HG03354 (cell line): ENCODE data around the gene ITPR1.
A peak's percentile ranks its signal among the peaks of the same experiment; 100 is the strongest.
"Not testable (repeated sequence)": the region's sequence is repeated elsewhere in the genome, so short reads cannot be mapped to it uniquely, and the experiment has no call there.

Experiments used
- ATAC-seq: cut with Tn5 transposase; IDR thresholded peaks from one replicate; pipeline ENCODE4 v1.9.1; 2021; ENCODE audit warnings: mild to moderate bottlenecking; ENCODE audit not compliant: unreplicated experiment, poor library complexity, severe bottlenecking

The ITPR1 gene

DNA sequence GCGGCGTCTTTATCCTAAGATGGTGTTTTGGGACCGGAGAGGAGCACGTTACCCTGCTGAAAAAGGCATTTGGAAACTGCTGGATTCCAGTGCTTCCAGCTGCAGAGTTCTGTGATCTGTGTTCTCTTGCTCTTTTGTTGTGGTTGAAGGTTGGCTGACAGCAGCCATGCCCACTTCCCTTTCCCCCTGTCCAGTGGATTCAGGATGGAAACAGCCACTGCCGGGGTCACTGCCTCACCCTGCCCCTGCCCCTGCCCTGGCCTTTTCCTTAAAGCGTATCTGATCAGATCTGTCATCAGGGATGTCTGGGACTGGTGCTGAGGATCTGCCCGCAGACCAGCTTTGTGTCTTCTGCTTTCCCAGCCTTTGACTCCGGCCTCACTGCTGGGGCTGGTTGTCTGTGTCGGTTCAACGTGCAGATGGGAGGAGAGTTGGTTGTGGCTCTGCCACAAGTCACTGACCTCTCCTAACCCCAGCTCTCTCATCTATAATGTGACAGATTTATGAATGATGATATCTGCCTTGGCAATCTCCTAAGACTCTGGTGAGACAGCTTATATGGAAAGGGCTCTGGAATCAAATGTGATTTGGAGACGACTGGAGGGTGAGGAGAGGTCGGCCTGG lies 266.7 kb downstream of the ITPR1 start:
- ATAC-seq: no peak

DNA sequence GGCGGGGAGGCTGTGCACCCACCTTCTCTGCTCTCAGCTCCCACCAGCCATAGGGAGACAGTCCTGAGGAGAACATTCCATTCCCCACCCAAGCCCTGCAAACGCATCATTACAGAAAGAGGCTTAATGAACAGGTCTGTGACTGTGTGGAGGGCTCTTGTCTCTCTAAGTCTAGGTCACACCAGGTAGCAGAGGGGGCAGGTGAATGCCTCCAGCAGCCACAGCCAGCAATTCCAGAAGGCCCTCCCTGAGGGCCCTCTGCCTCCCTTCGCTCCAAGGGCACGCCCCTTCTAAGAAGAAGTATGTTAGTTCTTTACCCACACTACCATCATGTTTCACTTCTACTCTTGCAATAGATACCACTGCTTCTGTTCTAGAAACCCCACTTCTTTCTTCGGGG lies 268.6 kb downstream of the ITPR1 start:
- no peak for ATAC-seq

DNA sequence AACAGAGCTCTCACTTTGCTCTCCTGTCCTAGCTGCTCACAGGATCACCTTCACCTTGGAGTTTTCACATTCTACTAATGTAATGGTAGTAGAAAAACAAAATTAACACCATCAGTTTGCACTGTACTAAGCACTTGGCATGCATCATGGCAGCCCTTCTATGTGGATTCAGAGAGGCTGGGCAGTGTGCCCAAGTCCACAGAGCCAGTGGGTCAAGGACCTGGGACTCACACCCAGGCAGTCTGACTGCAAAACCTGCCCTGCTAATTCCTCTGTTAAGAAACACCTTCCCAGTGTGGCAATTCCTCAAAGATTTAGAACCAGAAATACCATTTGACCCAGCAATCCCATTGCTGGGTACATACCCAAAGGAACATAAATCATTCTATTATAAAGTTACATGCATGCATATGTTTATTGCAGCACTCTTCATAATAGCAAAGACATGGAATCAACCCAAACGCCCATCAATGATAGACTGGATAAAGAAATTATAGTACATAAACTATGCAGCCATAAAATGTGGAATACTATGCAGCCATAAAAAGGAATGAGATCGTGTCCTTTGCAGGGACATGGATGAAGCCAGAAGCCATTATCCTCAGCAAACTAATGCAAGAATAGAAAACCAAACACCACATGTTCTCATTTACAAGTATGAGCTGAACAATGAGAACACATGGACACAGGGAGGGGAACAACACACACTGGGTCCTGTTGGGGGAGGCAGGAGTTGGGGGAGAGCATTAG lies 269.5 kb downstream of the ITPR1 start:
- not testable (repeated sequence) for ATAC-seq

DNA sequence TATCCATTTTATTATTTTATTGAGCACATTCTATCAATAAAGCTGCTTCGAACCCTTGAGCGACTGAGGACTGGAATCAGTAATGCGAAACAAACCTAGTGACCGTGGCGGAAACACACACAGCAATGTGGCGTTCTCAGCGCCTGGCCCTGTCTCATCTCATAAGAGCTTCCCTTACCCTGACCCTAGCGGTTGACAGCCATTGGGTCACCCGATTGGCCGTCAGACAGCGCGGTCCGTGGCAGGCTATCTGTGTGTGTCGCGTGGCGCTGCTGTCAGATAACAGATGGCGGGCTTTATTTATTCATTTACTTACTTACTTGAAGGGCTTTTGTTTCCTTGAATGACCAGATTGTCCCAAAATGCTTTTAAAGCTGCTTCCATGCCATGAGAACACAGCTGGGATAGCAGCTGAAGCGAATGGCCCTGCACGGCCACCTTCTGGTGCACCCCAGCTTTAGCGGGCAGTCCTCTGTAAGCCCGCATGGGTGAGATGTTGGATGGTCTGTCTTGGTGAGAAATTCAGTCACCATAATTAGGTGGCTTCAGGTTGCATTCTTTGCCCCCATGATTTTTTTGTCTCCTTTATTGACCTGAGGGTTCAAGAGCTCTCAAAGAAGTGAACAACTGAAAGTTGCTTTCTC lies 270.6 kb downstream of the ITPR1 start:
- ATAC-seq: no peak

DNA sequence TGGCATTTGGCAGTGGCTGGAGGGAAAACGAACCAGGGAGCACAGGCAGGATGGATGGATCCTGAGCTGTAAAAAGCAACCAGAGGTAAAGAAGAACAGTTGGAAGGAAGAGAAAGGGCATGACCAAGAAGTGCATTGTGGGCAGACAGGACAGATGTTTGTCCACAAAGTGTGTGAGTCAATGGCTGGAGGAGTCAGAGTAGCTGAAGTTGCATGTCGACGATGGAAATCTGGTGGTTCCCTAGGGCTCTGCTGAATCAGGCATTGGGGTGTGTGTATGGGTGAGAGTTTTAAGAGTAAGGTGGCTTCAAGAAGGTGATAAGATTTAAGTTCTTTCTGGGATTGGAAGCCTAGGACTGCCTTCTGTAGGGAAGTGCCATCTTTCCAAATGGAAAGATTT lies 272.1 kb downstream of the ITPR1 start:
- no peak for ATAC-seq

DNA sequence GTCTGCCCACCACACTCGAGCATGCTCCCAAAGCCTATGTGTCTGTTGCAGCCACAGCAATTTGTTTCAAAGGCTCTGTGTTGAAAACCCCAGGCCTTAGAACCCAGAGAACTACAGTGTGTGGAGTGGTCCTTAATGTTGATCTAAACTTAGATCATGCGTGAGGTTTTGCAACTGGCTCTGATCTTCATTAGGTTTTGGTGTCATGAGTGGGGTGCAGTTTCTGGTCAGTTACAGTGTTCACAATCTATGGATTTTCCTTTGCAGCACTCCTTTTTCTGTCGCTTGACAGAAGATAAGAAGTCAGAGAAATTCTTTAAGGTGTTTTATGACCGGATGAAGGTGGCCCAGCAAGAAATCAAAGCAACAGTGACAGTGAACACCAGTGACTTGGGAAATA lies 273.1 kb downstream of the ITPR1 start:
- ATAC-seq: no peak

DNA sequence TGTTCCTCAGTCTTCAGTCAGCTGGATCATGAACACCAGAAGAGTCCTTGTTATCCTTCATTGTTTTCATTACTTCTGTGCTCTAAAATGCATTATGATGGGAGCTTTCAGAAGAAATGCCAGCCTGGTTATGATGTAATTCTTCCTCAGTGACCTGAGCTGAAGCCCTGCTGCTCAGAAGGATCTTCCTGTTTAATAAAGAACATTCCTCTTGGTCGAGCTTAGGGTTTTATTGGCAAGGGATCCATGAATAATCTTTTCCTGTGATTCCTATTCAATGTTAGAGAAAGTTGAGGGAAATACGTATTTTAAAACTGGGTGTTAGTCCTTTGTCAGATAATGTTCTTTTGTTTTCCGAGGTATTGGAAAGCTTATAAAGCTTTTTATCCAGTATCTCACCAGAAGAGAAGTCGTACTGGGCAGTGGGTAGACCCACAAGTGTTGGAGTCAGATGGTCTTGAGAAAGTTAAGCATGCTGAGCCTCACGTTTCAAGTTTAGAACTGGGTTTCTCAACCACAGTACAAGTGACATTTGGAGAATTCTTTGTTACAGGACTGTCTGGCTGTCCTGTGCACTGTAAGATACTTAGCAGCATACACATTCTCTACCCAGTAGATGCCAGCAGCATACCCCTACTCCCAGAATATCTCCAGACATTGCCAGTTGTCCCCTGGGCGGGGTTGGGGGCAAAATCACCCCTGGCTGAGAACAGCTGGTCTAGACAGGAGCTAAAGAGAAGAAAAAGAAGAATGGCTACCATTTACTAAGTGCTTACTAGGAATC lies 273.8 kb downstream of the ITPR1 start:
- ATAC-seq: no peak

DNA sequence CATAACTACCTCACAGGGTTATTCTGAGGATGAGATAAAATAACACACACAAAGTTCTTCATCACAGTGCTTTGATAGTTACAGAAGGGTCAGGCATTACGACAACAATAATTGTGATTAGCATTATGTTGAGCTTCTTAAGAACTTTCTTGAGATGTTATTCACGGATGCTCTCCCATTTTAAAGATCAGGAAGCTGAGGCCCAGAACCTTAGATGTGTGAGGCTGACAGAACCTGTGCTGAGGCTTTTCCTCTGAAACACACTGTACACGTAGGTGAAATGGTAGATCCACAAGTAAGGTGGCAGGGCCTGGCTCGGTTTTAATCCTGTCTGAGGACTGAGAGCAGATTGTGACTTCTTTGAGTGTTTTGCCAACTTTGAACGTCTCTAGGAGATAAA lies 274.9 kb downstream of the ITPR1 start:
- ATAC-seq: no peak

DNA sequence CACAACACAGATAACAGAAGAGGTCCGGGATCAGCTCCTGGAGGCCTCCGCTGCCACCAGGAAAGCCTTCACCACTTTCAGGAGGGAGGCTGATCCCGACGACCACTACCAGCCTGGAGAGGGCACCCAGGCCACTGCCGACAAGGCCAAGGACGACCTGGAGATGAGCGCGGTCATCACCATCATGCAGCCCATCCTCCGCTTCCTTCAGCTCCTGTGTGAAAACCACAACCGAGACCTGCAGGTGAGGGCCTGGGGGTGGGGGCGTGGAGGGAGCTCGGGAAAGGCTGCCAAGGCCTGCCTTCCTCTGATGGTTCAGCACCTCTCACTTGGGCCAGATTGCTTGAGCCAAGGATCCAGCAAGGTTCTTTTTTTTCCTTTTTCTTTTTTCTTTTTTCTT lies 275.4 kb downstream of the ITPR1 start:
- ATAC-seq: no peak

DNA sequence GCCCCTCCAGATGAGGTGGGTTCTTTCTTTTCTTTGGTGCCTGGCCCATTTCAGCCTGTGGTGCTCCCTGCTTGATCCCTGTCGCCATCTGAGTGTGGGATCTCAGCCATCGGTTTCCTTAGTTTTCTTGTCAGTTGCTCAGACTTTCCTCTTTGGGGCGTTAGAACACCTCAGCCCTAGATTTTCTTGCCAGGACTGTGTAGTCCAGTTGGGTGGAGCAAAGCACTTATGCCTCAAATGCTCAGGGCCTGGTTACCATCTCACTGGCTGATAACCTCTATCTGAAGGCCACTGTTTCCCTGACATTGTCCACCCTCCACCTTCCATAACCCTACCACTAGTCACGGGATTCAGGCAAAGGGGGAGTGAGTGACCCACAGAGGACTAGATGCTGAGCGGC lies 277.4 kb downstream of the ITPR1 start:
- ATAC-seq: no peak

DNA sequence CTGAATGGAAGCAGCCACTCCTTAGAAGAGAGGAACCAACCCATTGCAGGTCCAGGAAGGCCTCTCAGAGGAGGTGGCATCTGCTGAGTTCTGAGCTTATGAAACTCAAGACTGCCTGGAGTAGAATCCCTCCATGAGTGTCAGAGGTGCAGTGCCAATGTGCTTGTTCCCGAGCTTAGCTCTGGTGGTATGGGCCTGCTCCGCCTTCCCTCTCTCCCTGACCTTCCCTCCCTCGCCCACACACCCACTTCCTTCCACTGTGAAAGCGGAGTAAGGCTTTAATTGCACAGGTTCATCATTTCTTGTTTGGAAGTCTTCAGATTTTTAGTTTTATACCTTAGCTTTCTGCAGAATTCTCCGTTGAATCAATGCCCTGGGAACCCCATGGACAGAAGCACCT lies 278.1 kb downstream of the ITPR1 start:
- no peak for ATAC-seq

DNA sequence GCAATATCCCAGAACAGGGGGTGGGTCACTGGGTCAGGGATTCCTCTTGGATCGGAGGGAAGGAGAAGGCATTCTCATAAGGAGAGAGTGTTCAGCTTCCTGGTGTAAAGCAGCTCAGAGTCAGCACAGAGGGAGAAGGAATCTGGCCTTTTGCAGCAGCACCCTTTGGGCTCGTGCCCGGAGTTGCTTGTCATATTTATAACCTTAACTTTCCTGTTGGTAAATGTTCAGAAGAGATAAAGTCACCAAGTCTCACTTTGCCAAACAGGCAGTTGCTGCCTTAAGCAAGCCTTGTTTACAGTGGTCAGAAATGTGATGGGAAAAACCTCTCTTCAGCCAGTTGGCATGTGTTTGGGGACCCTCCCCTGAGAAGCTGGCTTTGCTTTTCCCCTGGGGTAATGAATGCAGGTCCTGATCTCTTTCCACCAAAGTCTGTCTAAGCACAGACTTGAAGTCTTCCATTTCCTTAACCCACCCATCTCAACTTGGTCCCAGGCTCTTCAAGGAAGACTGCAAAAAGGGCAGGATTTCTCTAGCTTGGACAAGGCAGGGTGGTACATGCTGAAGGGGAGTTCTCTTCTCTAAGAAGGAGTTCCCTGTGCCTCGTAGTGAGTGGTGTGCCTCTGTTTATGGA lies 279.1 kb downstream of the ITPR1 start:
- ATAC-seq: no peak

DNA sequence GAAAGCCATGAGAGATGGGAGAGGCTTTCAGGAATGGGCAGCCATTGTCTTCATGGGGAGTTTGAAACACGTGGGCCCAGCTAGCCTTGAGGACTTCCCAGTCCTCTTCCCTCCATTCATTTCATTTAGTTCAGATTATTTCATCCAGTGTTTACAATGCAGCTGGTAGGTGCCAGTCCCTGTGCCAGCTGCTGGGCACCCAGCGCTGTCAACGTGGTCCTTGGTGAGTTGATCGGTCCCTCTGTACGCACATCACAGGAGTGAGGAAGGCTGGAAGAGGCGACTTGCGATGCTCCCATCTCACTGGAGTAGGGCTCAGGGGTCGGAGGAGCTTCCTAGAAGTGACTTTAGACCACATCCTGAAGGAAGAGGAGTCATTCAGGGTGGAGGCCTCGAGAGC lies 279.7 kb downstream of the ITPR1 start:
- ATAC-seq: no peak

DNA sequence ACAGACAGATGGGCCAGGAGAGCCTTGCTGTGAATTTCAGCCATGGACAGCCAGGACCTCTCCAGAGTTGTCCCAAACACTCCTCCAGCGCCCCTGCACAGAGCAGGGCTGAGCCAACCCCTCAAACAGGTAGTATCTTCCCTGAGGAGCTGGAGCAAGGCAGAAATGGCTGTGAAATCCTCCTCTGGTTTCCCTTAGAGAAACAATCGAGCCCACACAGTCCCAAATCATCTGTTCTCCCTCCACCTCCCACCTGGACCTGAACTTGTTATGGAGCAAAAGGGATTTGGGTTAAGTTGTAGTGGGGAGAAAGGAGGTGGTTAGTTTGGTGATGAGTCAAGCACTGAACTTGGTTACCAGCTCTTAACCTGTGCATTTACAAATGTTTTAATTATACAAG lies 280.4 kb downstream of the ITPR1 start:
- no peak for ATAC-seq

DNA sequence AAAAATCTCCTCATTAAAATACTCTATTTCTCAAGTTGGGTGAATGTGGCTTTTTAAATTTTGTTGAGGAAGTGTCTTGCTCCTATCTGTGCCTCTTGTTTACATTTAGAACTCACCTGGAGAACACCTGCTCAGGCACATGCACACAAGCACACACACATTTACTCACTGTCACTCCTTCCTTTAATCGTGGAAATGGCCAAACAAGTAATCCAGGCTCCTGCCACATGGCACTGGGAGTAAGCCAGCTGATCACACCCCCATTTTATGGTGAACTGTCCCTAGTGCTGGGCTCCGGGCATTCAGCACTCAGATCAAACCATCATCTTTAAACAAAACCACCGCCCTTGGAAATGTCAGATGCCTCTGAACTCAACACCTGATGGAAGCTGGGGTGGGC lies 281.4 kb downstream of the ITPR1 start:
- ATAC-seq: no peak

DNA sequence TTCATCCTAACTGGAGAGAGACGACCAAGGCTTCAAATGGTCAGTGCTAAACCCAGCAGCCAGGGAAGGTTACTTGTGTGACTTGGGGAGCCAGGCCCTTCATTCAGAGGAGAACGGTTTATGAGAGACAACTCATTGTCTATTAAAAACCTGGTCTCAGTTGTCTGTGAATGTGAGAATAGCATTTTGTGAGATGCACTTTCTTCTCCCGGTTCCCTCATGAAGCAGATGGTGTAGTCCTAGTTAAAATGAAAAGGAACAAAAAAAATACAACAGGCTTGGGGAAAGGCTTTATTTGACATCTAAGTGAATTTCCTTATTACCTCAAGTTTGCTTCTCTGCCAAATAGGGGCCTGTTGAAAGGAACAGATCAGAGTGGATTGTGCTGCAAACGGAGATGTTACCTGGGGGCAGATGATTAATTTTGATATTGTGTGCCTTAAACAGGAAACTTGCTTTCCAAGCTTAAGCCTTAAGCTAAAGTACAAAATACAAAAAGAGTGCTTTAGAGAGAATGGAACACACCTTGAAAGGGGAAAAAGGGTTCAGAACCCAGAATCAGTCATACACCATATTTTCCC lies 283.3 kb downstream of the ITPR1 start:
- ATAC-seq: peak; percentile 34

DNA sequence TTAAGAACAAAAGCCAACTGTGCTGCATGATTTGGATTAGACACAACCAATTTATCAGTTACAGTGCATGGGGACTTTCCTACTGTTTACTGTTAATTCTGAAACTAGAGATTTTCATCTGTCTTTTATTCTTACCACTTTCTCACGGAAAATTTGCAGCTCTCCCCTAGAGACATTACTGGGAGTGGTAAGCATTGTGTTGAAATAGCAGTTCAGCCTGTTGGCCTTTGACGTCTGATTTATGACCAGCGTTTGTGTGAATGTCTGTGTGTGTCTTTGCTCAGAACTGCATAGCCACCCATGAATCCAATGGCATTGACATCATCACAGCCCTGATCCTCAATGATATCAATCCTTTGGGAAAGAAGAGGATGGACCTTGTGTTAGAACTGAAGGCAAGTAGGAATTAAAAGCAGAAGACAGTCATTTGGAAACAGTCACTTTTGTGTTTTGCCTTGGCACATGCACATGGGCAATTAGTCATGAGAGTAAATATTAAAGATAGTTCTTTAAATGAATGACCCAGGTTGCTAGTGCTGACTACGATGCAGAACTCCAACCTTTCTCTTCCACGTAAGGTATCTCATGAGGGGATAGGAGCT lies 283.9 kb downstream of the ITPR1 start:
- peak; percentile 84 for ATAC-seq

DNA sequence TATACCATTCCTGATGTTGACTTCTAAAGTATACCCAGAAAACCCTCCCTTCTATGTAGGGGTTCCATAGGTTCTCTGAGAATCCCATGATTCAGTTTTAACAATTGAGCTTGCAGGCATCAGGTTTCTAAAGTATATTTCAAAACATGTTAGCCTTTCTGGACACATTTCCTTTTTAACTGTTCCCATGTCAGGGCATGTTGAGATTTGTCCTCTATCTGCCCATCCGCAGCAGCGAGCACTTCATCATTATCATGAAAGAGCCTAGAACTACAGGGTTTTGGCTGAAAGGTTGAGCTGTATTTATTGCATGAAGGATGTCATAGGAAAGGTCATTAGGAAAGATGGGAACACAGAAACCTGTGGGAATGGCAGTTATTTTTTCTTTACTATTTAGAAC lies 285.0 kb downstream of the ITPR1 start:
- ATAC-seq: no peak

DNA sequence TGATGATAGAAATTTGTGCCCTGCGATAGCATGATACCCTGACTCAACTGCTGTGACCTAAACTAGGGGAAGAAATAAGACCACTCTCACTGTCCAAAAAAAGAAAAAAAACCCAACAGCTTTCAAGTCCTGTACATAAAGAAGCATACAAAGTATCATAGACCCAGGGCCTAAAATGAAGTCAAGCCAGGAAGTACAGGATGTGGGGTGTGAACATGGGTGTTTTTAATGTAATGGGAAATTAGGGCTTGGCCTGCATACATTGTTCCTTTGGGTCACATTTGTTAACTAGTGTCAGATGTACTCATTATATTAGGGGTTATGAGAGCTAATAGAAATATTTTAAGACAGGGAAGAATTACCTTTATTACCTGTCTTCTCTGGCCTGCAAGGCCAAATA lies 285.6 kb downstream of the ITPR1 start:
- no peak for ATAC-seq
